Mucosa of descending colon (tissue), 3 donors: Measurements from ENCODE around the gene IER5L. TPM values are rescaled to one million over a fixed set of nuclear protein-coding genes. Genes with fewer than 3 reads are reported as not detected.
A peak's percentile ranks its signal among the peaks of the same experiment; 100 is the strongest.

ENCODE experiments used
- ATAC-seq: fragments of 200-7000 bp; cut with Tn5 transposase; one replicate; pipeline ENCODE4 v1.9.1; 2020; ENCODE audit warnings: mild to moderate bottlenecking, moderate library complexity
- DNase-seq, 3 donors: peaks; one replicate each; pipeline ENCODE4 v3.0.0-alpha.2; 2020
- H3K36me3 ChIP-seq: fragments of 200-600 bp; one replicate; pipeline ENCODE4 v1.8.0; 2021; ENCODE audit warnings: low read depth, mild to moderate bottlenecking
- H3K4me1 ChIP-seq: fragments of 200-600 bp; one replicate; pipeline ENCODE4 v1.8.0; 2021; ENCODE audit warnings: low read depth, mild to moderate bottlenecking
- H3K4me3 ChIP-seq: fragments of 200-600 bp; one replicate; pipeline ENCODE4 v1.8.0; 2021; ENCODE audit warnings: mild to moderate bottlenecking
- H3K9me3 ChIP-seq: fragments of 200-600 bp; one replicate; pipeline ENCODE4 v1.8.0; 2021; ENCODE audit warnings: mild to moderate bottlenecking
- intact Hi-C, 2 donors: fragments of 100-400 bp; cut with DNase I in 1 of 2; cut with micrococcal nuclease in 1 of 2; formaldehyde crosslinking; loops; one replicate each; pipeline versions ENCODE4 v1.11.0 to v1.11.1; 2022; cut with DNase I, micrococcal nuclease
- total RNA-seq, 3 donors: library from RNA; stranded (reverse); fragmentation: NEBNext Ultra II Directional in 2 of 3; extraction: Animal tissue kit (Norgen Biotek cat#: 25700) in 2 of 3; gene quantifications; one replicate each; pipeline versions ENCODE4 v1.2.1 to v1.2.4, GENCODE V29; 2021 to 2023
- TF ChIP-seq, protein P1 (sequence below): fragments of 200-600 bp; IDR thresholded peaks from one replicate; pipeline ENCODE4 v1.8.0; 2022; ENCODE audit warnings: antibody characterized with exemption, mild to moderate bottlenecking
- donor health status: DM: no; HTN: no; CAD: no; lungs with moderate emphysema.
- donor health status: DM: no; HTN: no; CAD: no.
- donor health status: DM: no; HTN: yes; CAD: no.

Gene IER5L
- total RNA-seq, 3 donors from 2014 or later, result 5.8 to 8.2 (median 8.0) TPM

- no peaks in the 10 kb centered on the region for H3K9me3 ChIP-seq
- no peak for DNase-seq
- ATAC-seq, result no peak
- no peaks in the 10 kb centered on the region for H3K36me3 ChIP-seq
- intact Hi-C loops, result loop anchor here in 1 of 2 donors (10.0 kb wide), 1 partner anchor 313 kb away; no protein-coding TSS in a partner anchor
- peaks cover 22% of the 10 kb centered on the region for H3K4me1 ChIP-seq
- TF ChIP-seq, protein P1, sequence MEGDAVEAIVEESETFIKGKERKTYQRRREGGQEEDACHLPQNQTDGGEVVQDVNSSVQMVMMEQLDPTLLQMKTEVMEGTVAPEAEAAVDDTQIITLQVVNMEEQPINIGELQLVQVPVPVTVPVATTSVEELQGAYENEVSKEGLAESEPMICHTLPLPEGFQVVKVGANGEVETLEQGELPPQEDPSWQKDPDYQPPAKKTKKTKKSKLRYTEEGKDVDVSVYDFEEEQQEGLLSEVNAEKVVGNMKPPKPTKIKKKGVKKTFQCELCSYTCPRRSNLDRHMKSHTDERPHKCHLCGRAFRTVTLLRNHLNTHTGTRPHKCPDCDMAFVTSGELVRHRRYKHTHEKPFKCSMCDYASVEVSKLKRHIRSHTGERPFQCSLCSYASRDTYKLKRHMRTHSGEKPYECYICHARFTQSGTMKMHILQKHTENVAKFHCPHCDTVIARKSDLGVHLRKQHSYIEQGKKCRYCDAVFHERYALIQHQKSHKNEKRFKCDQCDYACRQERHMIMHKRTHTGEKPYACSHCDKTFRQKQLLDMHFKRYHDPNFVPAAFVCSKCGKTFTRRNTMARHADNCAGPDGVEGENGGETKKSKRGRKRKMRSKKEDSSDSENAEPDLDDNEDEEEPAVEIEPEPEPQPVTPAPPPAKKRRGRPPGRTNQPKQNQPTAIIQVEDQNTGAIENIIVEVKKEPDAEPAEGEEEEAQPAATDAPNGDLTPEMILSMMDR, result no peak
- H3K4me3 ChIP-seq, result no peak overlapping the region
Observed at GRCh38 chr9:129171993-129172751, 5.9 kb downstream of the IER5L start.

- ATAC-seq (no peak), DNase-seq (no peak)
- no peaks in the 10 kb centered on the region for H3K36me3 ChIP-seq
- H3K4me3 ChIP-seq, result no peak overlapping the region
- no peaks in the 10 kb centered on the region for H3K9me3 ChIP-seq
- TF ChIP-seq, protein P1, result no peak
- intact Hi-C loops, result loop anchor here in 1 of 2 donors (10.0 kb wide), 1 partner anchor 315 kb away; no protein-coding TSS in a partner anchor
- peaks cover 27% of the 10 kb centered on the region for H3K4me1 ChIP-seq
Observed at GRCh38 chr9:129170229-129170628, 7.8 kb downstream of the IER5L start.

- Histone ChIP-seq H3K36me3 (no peaks in the 10 kb centered on the region), H3K9me3 (no peaks in the 10 kb centered on the region), H3K4me3 (no peak overlapping the region), H3K4me1 (peaks cover 25% of the 10 kb centered on the region)
- intact Hi-C loops, result no loop called here
- TF ChIP-seq, protein P1, result no peak
- ATAC-seq, result peak; percentile 91
- peak; percentile 91 to 94 (median 93) for DNase-seq
Observed at GRCh38 chr9:129166623-129167557, 11.2 kb downstream of the IER5L start.

DNA sequence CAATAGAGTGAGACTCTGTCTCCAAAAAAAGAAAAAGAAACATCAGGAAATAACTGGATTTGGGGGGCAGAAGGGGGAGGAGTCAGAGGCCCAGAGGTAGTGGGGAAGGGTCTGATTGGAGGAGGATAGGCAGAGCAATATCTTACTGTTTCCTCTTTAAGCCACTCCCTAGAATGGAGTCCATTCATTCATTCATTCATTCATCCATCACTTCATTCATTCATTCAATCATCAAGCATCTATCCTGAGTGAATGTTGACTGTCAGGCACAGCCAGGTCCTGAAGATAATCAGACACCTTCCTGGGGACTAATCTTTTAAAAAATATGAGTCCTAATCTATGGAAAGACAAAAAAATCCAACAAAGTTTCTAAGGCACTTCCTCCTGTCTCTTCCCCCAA, 12.9 kb downstream of the IER5L start:
- intact Hi-C loops, result no loop called here
- TF ChIP-seq, protein P1, result no peak
- no peaks in the 10 kb centered on the region for H3K9me3 ChIP-seq
- no peak for DNase-seq
- no peak for ATAC-seq
- H3K4me3 ChIP-seq, result no peak overlapping the region
- H3K4me1 ChIP-seq, result peaks cover 25% of the 10 kb centered on the region
- no peaks in the 10 kb centered on the region for H3K36me3 ChIP-seq

DNA sequence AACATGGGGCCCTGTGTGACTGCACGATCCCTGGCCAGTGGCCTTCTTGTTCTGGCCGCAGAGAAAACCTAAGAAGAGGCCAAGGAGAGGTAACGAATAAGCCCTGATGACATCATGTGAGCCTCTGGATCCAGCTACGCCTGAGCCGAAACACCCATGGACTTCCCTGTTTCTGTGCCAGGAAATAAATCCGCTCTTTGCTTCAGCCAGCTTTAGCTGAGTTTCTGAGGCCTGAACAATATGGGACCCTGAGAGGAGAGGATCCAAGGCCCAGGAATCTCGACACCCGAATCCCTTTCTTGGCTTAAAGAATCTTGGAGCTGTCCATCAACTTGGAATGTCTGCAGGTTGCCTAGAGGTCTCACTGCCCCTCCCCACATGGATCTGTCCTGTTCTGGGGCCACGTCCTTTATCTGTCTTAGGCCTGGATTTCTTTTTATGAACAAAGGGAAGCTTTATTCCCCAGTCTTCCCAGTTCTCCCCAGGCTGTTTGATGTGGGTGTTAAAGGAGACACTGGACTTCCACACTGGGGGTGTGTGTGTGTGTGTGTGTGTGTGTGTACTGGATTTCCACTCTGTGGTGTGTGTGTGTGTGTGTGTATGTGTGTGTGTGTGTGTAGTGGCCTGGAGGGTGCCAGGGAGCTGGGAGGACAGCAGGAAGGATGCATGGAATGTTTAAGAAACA, 13.7 kb downstream of the IER5L start:
- TF ChIP-seq, protein P1, result no peak
- Histone ChIP-seq H3K9me3 (no peaks in the 10 kb centered on the region), H3K4me1 (peaks cover 25% of the 10 kb centered on the region), H3K4me3 (no peak overlapping the region), H3K36me3 (no peaks in the 10 kb centered on the region)
- peak; percentile 68 for ATAC-seq
- peak in 1 of 3 donors; percentile 72 for DNase-seq
- intact Hi-C loops, result no loop called here
